KBM-7 (cell line): ENCODE data around the gene GRM2.

Source experiments
- DNase-seq: peaks from one replicate; pipeline ENCODE4 v3.0.0-alpha.2; 2015
- in situ Hi-C: fragments of 300-500 bp; cut with MboI; formaldehyde crosslinking; loops from 2 replicates; pipeline ENCODE4 v1.14.3; 2020; ENCODE audit warnings: low sequenced_read_pairs, low pct_unique_long_range_greater_than_20kb, mixed read lengths

The GRM2 gene

DNA sequence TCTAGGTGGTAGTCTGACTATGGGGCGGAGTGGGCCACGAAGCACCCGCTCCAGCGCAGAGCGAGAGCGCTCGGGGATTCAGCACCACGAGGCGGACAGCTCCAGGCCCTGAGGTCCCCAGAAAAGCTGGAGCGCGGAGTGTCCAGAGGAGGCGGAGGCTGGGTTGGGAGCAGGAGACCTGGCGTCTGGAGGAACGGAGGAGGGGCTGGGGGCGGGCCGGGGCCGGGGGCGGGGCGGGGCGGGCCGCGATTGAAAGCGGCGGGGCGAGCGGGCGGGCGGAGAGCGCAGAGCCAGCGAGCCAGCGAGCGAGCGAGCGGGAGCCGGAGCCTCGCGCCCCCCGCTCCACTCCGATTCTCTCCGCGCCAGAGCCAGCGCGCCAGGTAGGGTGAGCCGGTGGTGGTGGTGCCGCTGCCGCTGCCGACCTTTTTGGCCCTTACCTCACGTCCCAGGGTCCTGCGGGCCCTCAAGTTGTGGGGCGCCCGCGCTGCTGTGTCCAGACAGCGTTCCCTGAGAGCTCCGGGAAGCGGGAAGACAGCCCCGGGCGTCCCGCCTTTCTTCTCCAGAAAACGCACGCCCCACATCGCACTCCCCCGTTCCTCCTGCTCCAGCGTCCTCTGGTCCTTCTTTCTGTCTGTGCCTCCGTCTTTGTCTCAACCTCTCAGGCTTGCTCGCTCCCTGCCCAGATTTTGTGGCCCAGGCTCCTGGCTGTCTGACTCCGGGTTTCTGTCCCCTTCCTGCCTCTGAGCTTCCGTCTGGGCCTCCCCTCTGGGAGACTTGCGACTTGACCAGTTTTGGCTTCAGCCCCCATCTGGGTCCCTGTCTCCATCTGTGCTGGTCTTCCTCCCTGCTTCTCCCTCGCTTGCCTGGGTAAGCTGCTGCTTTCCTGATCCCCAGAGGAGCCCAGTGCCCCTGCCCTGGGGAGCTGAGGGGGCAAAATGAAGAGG, at the start of gene GRM2:
Gene GRM2 (plus strand): TSS at position 281 of the 944 bp plus-strand sequence. CDS start 1,916 bp downstream, outside the sequence.
- in situ Hi-C loops: no loop called here

GRCh38 chr3:51657234-51657633, 49.6 kb upstream of the GRM2 start:
- in situ Hi-C loops: no loop called here
- DNase-seq: no peak

More for the DNA sequence above, at the start of gene GRM2:
- DNase-seq: no peak

DNA sequence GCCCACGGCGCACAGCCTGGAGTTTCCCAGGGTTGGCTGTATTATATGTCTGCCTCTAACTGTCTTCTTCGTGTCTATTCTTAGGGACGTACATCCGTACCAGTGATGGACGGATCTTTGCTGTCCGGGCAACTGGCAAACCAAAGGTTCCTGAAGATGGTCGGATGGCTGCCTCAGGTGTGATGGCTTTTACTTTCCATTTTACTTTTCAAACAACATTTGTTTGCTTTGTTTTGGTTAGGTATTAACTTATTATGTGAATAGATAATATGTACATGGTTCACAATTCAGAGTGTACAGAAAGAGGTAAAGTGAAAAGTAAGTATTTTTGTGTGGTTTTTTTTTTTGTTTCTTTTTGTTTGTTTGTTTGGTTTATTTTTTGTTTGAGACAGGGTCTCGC, 46.9 kb upstream of the GRM2 start:
- DNase-seq: no peak
- in situ Hi-C loops: no loop called here

DNA sequence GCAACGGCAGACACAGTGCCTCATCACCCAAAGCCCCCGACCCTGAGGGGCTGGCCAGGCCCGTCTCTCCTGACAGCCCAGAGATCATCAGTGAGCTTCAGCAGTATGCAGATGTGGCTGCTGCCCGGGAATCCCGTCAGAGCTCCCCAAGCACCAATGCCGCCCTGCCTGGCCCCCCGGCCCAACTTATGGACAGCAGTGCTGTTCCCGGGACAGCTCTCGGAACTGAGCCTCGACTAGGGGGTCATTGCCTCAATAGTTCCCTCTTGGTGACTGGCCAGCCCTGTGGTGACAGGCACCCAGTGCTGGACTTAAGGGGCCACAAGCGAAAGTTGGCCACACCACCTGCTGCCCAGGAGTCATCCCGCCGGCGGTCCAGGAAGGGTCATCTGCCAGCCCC, 44.4 kb upstream of the GRM2 start:
- no peak for DNase-seq
- in situ Hi-C loops: no loop called here

DNA sequence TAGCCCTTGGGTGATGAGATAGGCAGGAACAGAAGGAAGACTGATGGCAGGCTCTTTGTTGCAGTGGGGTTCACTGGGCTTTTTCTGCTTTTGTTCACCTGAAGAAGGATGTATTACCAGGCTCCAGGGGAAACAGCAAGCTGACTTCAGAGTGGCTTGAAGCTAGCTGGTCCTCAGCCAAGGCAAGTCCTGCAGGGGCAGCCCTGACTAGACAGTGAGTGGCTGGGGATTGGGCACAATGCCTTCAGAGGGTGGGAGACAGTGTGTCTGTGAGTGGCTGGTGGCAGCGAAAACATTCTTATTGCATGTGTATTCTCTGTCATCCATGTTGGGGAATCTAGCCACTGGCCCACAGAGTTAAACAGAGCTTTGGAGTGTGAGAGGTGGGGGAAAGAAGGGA, 38.1 kb upstream of the GRM2 start:
- in situ Hi-C loops: no loop called here
- DNase-seq: no peak

DNA sequence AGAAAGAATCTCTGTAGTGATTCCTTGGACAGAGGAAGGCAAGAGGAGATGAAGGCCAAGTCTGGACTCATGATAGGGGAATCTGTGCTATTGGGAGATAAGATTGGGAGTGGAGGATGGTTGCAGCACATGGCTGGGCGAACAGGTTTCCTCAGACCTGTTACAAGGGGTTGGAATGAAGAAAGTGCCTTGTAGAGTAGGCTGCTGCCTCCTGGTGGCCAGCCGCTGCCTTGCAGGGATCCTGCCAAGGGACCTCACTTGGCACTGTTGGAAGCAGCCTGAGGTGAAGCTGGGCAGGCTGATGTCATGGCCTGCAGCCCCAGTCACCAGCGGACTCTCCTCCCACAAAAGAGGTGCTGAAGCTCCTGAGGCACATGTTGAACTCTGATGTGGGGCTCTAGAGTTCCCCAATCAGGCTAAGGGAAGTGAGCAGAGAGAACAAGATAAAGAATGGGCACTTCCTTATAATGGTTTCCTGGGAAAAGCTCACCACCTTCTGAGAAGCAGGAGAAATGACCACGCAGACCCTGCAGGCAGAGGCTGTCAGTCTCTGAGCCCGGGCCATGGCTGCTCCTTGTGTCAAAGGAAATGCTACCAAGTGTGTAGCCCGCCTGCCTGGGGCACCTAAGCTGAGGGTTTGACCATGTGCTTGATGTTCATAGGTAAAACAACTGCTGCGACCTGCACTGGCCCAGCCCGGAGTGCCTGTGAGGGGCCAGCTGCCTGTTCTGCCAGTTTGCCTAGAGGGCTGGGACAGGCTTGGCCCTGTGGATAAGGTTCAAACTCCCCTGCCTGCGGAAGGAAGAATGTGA, 37.4 kb upstream of the GRM2 start:
- peak; percentile 95 for DNase-seq
- in situ Hi-C loops: no loop called here

DNA sequence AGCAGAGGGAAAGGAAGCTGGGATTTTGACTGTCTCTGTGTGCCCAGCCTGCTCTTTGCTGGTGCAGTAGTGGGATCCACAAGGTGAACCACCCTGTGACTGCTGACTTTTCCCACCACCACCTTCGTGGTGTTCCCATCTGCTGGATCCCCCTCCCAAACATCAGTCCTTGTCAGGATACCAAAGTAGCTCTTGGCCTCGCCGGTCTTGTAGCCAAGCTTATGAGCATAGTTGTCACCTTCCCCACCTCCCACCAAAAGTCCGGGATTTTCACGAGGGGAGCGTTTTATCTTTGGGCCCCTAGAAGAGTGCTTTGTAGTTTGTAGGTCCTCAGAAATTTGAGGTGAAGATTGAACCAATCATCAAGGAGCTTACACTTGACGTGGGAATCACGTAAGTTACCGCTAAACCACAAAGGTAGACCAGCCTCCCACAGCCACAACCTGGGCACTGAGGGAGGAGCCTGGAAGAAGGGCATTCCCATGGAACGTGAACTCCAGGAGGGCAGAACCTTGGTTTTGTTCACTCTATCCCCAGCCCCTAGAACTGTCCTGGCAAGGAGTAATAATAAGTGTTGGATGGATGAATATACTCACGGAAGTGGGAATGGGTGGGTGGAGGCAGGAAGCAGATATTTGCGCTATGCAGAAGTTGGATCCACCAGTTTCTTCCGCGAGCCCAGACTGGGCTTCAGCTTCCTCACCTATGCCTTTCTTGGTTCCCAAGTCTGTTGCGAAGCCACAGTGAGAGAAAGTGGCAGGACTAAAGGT, 36.6 kb upstream of the GRM2 start:
- DNase-seq: no peak
- in situ Hi-C loops: no loop called here

DNA sequence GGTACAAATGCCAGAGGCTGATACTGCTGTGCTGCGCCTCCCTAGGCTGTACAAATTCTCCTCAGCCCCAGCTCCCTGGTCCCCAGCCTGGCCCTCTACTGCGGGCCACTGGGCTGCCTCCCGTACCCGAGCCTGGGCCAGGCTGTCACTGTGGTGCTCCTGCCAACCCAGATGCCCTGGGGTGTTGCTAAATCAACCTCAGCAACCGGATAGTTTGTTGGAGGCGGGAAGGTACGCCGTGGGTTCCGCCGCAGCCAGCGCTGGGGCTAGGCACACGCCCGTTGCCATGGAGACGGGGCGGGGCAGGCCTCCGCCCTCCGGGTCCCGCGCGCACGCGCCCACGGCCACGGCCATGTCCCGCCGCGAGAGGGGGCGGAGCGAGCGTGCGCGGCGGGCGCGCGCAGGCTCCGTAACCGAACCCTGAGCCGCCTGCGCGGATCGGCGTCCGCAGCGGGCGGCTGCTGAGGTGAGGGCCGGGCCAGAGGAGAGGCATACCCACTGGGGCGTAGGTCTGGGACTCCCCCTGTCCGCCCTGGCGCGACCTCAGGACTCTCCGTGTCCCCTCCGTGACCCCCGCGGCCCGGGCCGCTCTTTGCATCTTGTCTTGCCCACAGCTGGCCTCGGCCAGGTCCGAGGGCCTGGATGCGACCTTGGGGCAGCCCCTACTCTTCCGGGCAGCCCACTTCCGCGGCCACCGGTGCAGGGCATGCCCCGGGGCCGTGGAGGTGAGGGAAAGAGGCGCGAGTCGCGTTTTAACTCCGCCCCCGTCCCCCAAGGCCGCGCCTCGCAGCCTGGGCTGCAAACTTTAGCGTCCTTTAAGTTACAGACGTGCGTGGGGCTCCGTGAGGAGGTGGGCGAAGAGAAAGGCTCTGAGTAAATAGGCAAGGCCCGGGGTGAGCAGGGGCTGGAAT, 35.8 kb upstream of the GRM2 start, which contains the start of gene TEX264:
Gene TEX264 (plus strand): TSS at position 430 of the 911 bp plus-strand sequence. CDS start 3,053 bp downstream, outside the sequence.
- in situ Hi-C loops: no loop called here
- peak; percentile 86 for DNase-seq

GRCh38 chr3:51671734-51672475, 35.0 kb upstream of the GRM2 start:
- peak; percentile 75 for DNase-seq
- in situ Hi-C loops: no loop called here

DNA sequence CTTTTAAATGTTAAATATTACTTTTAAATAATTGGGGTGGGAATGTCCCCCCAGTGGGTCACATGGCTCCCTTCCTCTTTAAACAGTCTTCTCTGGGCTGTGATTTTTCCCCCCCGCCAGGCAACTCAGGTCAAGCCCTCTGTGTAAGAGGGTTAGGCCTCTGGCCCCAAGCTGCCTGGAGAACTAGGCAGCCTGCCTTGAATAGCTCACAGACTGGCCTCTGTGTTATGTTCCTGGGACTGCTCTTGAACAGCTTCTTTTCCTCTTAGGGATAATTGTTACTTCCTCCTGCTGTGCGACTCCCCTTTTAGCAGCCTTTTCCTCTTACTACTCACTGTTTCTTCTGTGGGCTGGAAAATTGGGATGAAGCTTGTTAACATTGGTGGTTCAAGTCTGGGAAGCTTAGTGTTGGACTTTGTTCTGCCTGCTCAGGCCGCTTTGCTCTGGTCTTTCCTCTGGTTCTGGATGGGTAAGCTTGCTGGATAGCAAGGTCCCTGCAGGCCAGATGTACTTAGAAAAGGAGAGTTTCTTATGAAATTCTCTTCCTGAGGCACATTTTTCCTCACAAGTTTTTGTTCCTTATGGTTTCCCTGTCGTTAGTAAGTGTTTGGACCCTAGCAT, 33.6 kb upstream of the GRM2 start:
- in situ Hi-C loops: no loop called here
- peak; percentile 34 for DNase-seq

- in situ Hi-C loops: no loop called here
- no peak for DNase-seq
Measured at GRCh38 chr3:51673802-51674654, 32.8 kb upstream of the GRM2 start.

DNA sequence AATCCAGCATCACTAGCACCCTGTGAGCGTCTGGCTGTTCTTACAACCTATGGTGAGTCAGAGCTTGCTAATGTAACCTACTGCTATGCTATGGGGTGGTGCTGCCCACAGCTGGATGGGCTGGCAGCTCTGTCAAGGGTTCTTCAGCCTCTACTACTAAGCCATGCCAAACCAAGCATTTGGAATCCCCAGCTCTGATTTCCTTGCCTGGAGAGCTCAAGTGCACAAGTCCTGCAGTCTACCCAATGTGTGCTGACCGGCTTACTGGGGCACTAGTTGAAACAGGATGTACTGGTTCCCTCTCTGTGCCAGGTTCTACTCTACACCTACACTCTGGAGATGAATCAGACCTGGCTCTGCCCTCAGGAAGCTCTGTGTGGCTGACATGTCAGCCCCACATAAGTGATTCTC, 31.7 kb upstream of the GRM2 start:
- DNase-seq: no peak
- in situ Hi-C loops: no loop called here

GRCh38 chr3:51676102-51676640, 30.7 kb upstream of the GRM2 start:
- in situ Hi-C loops: no loop called here
- no peak for DNase-seq

DNA sequence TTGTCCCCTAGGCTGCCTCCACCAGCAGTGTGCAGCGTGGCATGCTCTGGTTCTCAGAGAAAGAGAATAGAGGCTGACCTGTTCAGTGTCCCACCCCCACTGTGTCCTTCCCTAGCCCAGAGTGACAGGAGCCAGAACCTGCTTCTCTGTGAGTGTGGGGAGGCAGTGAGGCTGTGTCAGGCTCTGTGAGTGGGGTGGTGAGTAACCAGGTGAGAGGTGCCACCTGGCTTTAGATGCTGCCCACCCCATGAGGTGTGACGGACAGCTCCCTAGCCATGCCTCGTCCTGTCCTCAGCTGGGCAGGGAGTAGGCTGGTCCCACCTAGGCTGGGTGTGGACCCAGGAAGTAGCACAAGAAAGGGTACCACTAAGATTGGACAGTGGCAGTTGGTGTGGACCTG, 29.5 kb upstream of the GRM2 start:
- in situ Hi-C loops: no loop called here
- DNase-seq: no peak

GRCh38 chr3:51678186-51678585, 28.7 kb upstream of the GRM2 start:
- DNase-seq: no peak
- in situ Hi-C loops: no loop called here

DNA sequence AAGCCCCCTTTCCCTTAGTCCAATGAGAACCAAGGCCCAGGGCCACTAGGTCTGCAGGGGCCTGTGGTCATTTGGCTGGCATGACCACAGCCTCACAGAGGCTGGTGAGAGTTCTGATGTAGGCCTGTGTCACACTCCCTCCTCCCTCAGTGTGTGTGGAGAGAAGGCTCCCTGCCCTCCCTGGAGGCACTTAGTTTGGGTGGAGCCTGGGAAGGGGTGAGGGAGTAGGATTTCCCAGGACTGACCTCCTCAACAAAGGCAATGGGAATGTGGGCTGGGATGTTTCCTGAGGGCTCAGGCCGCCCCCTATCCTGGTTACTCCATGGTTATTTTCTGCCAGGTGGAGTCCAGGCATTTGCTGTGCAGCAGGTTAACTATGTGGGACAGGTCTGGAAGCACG, 28.2 kb upstream of the GRM2 start:
- no peak for DNase-seq
- in situ Hi-C loops: no loop called here
